Neural progenitor cell (in vitro differentiated cells): ENCODE measurements around the gene ZNF230.

ENCODE experiments used
- EZH2 ChIP-seq: fragments of 200-600 bp; sonication (generic); IDR thresholded peaks from 2 replicates; pipeline ENCODE4 v1.6.1; 2017; ENCODE audit warnings: antibody characterized with exemption, mild to moderate bottlenecking, moderate library complexity
- EZH2phosphoT487 ChIP-seq: fragments of 200-600 bp; sonication (generic); IDR thresholded peaks from 2 replicates; pipeline ENCODE4 v1.6.1; 2017; ENCODE audit warnings: antibody characterized with exemption
- TF ChIP-seq, protein P1 (sequence below): fragments of 200-600 bp; sonication (generic); IDR thresholded peaks from 2 replicates; pipeline ENCODE4 v1.5.1; 2017; ENCODE audit warnings: antibody characterized with exemption, mild to moderate bottlenecking

DNA sequence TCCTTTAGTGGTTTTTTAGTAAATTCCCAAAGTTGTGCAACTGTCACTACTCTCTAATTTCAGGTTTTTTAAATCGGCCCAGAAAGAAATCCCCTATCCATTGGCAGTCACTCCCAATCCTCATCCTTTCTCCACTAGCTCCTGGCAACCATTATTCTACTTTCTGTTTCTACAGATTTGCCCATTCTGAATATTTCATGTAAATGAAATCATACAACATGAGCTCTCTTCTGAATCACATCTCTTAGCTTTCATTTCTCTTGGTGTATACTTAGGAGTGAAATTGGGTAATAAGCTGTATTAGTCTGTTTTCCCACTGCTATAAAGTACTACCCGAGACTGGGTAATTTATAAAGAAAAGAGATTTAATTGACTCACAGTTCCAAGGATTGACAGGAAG is 39.4 kb downstream of the ZNF230 start:
- TF ChIP-seq EZH2phosphoT487 (no peak), EZH2 (no peak)
- TF ChIP-seq, protein P1, sequence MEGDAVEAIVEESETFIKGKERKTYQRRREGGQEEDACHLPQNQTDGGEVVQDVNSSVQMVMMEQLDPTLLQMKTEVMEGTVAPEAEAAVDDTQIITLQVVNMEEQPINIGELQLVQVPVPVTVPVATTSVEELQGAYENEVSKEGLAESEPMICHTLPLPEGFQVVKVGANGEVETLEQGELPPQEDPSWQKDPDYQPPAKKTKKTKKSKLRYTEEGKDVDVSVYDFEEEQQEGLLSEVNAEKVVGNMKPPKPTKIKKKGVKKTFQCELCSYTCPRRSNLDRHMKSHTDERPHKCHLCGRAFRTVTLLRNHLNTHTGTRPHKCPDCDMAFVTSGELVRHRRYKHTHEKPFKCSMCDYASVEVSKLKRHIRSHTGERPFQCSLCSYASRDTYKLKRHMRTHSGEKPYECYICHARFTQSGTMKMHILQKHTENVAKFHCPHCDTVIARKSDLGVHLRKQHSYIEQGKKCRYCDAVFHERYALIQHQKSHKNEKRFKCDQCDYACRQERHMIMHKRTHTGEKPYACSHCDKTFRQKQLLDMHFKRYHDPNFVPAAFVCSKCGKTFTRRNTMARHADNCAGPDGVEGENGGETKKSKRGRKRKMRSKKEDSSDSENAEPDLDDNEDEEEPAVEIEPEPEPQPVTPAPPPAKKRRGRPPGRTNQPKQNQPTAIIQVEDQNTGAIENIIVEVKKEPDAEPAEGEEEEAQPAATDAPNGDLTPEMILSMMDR, result no peak
